ENCODE results near the gene CNIH3. TPM values are rescaled to one million over a fixed set of nuclear protein-coding genes. Genes with fewer than 3 reads are reported as not detected.

Gene CNIH3
- total RNA-seq, 2 donors from 2014 or later = 0.33 to 1.3 TPM

DNA sequence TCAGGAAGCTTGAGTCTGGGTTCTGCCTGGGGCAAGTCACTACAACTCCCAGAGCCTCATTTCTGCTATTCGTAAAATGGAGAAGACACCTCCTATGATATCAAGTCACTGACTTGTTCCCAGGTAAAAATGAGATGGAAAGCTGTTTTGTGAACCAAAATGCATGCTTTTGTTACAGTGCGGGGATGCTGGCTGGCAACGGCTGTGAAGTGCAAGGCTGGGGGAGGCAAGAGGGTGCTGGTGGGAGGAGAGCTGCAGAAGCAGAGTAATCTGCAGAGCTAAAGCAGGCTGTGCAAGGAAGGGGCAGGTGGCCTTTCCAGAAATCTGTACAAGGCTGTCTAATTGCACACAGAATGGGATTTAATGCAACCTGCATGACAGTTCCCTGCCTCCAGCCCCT lies 150.9 kb downstream of the CNIH3 start:
- H3K4me3 ChIP-seq = no peak overlapping the region
- no peaks in the 10 kb centered on the region for H3K27me3 ChIP-seq
- H3K36me3 ChIP-seq = no peaks in the 10 kb centered on the region
- TF ChIP-seq, protein P1, sequence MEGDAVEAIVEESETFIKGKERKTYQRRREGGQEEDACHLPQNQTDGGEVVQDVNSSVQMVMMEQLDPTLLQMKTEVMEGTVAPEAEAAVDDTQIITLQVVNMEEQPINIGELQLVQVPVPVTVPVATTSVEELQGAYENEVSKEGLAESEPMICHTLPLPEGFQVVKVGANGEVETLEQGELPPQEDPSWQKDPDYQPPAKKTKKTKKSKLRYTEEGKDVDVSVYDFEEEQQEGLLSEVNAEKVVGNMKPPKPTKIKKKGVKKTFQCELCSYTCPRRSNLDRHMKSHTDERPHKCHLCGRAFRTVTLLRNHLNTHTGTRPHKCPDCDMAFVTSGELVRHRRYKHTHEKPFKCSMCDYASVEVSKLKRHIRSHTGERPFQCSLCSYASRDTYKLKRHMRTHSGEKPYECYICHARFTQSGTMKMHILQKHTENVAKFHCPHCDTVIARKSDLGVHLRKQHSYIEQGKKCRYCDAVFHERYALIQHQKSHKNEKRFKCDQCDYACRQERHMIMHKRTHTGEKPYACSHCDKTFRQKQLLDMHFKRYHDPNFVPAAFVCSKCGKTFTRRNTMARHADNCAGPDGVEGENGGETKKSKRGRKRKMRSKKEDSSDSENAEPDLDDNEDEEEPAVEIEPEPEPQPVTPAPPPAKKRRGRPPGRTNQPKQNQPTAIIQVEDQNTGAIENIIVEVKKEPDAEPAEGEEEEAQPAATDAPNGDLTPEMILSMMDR (IDR thresholded peaks at IDR 0.05) = no peak
- no peaks in the 10 kb centered on the region for H3K9me3 ChIP-seq
- DNase-seq (ENCODE audit: low spot score) = no peak
- H3K4me1 ChIP-seq = peaks cover 0 to 9% of the 10 kb centered on the region in 2 donors
- no peak overlapping the region for H3K27ac ChIP-seq

DNA sequence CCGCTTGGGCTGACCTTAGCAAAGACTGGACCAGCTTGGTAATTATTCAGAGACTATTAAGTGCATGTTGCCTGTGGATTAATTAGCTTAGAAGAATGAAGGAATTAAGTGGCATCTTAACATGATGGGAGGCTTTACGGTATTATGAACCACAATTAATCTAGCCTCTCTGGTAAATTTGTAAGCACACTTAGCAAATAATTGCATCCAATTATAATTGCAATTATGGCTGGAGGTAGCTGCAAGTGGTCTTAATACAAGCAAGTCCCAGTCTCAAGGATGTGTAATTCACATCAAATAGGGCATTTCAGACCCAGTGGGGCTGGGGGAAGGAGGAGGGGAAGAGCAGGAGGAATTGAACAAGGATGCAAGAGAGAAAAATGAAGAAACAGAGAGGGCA lies 151.6 kb downstream of the CNIH3 start:
- H3K9me3 ChIP-seq = no peaks in the 10 kb centered on the region
- no peak for DNase-seq (ENCODE audit: low spot score)
- no peaks in the 10 kb centered on the region for H3K27me3 ChIP-seq
- no peak overlapping the region for H3K4me3 ChIP-seq
- peaks cover 0 to 9% of the 10 kb centered on the region in 2 donors for H3K4me1 ChIP-seq
- H3K36me3 ChIP-seq = no peaks in the 10 kb centered on the region
- TF ChIP-seq, protein P1 (IDR thresholded peaks at IDR 0.05) = no peak
- H3K27ac ChIP-seq = no peak overlapping the region

DNA sequence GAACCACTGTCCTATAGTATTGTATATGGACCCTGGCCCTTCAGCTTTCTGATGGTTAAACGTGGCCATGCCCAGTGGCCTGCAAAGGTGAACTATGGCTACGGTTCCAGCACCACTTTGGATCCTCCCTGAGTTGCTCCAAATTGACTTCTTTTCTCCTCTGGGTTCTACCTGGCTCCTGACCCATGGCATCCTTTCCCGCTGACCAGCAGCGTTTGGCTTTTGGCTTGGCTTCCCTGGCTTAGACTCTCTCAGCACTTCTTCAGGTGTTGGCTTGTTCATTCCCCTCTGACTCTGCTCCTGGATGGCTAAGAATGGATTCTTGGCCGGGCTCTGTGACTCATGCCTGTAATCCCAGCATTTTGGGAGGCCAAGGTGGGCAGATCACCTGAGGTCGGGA lies 152.9 kb downstream of the CNIH3 start:
- Histone ChIP-seq H3K27ac (no peak overlapping the region), H3K4me3 (no peak overlapping the region), H3K36me3 (no peaks in the 10 kb centered on the region), H3K9me3 (no peaks in the 10 kb centered on the region), H3K27me3 (no peaks in the 10 kb centered on the region), H3K4me1 (peaks cover 0 to 9% of the 10 kb centered on the region in 2 donors)
- TF ChIP-seq, protein P1 (IDR thresholded peaks at IDR 0.05) = no peak
- no peak for DNase-seq (ENCODE audit: low spot score)

DNA sequence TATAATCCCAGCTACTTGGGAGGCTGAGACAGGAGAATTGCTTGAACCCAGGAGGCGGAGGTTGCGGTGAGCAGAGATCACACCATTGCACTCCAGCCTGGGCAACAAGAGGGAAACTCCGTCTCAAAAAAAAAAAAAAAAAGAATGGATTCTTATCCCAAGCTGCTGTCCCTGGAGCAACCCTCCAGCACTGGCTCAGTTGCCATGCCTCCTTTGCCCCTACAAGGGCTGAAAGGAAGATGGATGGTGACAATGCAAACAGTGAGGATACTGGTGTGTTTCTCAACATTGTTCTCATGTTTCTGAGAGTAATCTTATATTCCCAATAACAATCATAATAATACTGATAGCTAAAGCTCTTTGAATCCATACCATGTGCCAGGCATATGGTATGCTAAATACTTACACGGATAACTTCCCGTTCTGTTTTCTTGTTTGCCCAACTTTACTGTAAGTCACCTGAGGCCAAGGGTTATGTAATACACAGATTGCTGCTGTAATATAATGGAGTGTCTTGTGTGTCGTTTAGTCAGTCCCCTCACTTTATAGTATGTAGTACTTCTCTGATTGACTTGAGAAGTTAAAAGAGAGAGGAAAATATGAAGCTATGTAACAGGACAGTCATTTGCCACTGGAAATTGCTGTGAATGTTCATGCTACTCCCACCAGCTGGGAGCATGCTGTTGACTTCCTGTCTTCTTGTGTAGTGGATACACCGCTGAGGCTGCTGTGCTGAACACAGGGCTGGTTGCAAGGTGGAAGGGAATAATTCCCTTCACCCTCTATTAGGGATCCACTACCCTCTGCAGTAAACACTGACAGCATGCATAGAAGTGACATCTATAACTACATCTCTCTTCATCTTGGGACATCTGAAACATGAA lies 153.6 kb downstream of the CNIH3 start:
- DNase-seq (ENCODE audit: low spot score) = no peak
- Histone ChIP-seq H3K36me3 (no peaks in the 10 kb centered on the region), H3K4me1 (peaks cover 0 to 9% of the 10 kb centered on the region in 2 donors), H3K9me3 (no peaks in the 10 kb centered on the region), H3K4me3 (no peak overlapping the region), H3K27me3 (no peaks in the 10 kb centered on the region), H3K27ac (no peak overlapping the region)
- TF ChIP-seq, protein P1 (IDR thresholded peaks at IDR 0.05) = no peak

DNA sequence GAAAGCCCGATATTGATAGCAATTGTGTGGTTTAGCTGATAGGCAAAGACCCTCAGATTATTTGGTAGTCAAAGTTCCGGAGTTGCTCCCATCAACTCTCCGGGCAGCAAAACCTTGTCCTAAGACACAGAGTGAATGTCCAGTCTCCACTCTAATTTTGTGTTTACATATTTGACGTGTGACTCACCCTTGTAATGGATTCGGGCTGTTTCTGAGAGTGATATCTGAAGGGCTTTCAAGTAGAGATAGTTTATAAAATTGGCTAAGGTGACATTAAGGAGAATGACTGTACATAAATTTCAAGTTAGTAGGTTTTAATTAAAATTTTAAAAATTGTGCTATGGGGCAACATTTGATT lies 154.2 kb downstream of the CNIH3 start:
- H3K4me1 ChIP-seq = peaks cover 0 to 9% of the 10 kb centered on the region in 2 donors
- H3K4me3 ChIP-seq = no peak overlapping the region
- no peaks in the 10 kb centered on the region for H3K27me3 ChIP-seq
- no peak overlapping the region for H3K27ac ChIP-seq
- H3K36me3 ChIP-seq = no peaks in the 10 kb centered on the region
- no peaks in the 10 kb centered on the region for H3K9me3 ChIP-seq
- TF ChIP-seq, protein P1 (IDR thresholded peaks at IDR 0.05) = no peak
- no peak for DNase-seq (ENCODE audit: low spot score)
